SU-DHL-6 (cell line): Measurements from ENCODE around the gene RPS6KB2.

Experiments used
- EZH2phosphoT487 ChIP-seq: fragments of 200-600 bp; sonication (generic), shearing (Covaris generic); conservative IDR thresholded peaks from 2 replicates; pipeline ENCODE4 v1.6.1; 2018; ENCODE audit warnings: mild to moderate bottlenecking, antibody characterized with exemption, low read length, moderate library complexity, mixed read lengths
- TF ChIP-seq, protein P1 (sequence below): fragments of 200-600 bp; sonication (generic); IDR thresholded peaks from one replicate; pipeline ENCODE4 v1.5.1; 2017; ENCODE audit warnings: antibody characterized with exemption, mild to moderate bottlenecking, low read length, moderate library complexity; ENCODE audit not compliant: insufficient read depth, poor library complexity, severe bottlenecking

DNA sequence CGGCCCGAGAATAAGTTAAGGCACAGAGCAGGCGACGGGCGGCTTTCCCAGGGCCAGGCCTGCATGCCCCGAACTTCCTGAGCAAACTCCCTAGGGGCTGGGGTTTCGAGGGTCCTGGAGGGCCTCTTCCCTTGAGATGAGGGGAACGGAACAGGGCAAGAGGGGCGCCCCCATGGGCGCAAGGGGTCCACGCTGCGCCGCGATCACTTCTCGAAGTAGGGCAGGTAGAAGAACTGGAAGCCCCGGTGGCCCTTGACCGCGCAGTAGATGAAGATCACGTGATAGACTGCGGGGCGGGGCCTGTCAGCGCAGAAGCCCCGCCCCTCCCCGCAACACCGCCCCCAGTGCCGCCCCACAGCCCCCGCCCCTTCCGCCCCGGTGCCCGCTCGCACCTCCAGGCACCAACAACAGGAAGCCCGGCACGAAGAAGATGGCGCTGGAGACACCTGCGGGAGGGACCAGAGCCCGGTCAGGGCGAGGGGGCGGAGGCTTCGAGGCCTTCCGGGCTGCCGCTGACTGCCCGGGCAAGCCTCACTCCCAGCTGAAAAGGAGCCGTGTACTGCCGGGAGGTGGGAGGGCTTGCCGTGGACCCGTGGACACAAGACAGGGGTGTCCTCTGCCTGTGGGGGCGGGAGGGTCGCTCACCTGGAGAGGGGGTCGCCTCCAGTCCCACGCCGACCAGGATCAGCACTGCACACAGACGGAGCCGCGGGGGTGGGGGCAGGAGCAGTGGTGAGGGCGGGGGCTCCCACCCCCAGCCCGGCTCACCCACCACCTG lies 36.3 kb downstream of the RPS6KB2 start:
- TF ChIP-seq, protein P1, sequence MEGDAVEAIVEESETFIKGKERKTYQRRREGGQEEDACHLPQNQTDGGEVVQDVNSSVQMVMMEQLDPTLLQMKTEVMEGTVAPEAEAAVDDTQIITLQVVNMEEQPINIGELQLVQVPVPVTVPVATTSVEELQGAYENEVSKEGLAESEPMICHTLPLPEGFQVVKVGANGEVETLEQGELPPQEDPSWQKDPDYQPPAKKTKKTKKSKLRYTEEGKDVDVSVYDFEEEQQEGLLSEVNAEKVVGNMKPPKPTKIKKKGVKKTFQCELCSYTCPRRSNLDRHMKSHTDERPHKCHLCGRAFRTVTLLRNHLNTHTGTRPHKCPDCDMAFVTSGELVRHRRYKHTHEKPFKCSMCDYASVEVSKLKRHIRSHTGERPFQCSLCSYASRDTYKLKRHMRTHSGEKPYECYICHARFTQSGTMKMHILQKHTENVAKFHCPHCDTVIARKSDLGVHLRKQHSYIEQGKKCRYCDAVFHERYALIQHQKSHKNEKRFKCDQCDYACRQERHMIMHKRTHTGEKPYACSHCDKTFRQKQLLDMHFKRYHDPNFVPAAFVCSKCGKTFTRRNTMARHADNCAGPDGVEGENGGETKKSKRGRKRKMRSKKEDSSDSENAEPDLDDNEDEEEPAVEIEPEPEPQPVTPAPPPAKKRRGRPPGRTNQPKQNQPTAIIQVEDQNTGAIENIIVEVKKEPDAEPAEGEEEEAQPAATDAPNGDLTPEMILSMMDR: no peak
- TF ChIP-seq EZH2phosphoT487: no peak
